ENCODE data around the gene SMOC2. TPM values are rescaled to one million over a fixed set of nuclear protein-coding genes. Genes with fewer than 3 reads are reported as not detected.

SMOC2 gene
- total RNA-seq, 1 experiment from 2014 or later: 2.1 TPM

- Histone ChIP-seq H4K5ac (ENCODE audit: insufficient read length, low read depth, low read length) (no peak overlapping the region), H3K23me2 (ENCODE audit: insufficient read length, low read depth, low read length, poor library complexity, severe bottlenecking) (no peaks in the 10 kb centered on the region), H2BK15ac (ENCODE audit: low read depth, low read length) (no peak overlapping the region), H2AK5ac (ENCODE audit: insufficient read length, low read length) (no peak overlapping the region), H3K79me1 (ENCODE audit: insufficient read depth, low read depth, low read length, poor library complexity, severe bottlenecking) (no peaks in the 10 kb centered on the region), H3K4me1 (ENCODE audit: insufficient read depth, low read length) (no peaks in the 10 kb centered on the region), H2BK120ac (ENCODE audit: low read depth, low read length, poor library complexity, severe bottlenecking) (no peak overlapping the region), H4K8ac (replicated peaks; ENCODE audit: insufficient read length, low read depth, low read length) (no peak overlapping the region), H3K4me2 (ENCODE audit: insufficient read depth, insufficient read length, low read length) (no peak overlapping the region), H2AFZ (ENCODE audit: low read length) (no peak overlapping the region), H4K91ac (ENCODE audit: insufficient read length, low read depth, low read length) (no peak overlapping the region), H3K14ac (ENCODE audit: insufficient read depth, low read length) (no peak overlapping the region), H3K23ac (ENCODE audit: insufficient read length, low read depth, low read length) (no peak overlapping the region), H2BK12ac (ENCODE audit: insufficient read length, low read depth, low read length) (no peak overlapping the region), H3K9me3 (ENCODE audit: control insufficient read depth, low read depth, low read length) (no peaks in the 10 kb centered on the region), H2BK5ac (ENCODE audit: insufficient read length, low read length) (no peak overlapping the region), H3T11ph (ENCODE audit: low read length) (no peak overlapping the region), H3K9ac (ENCODE audit: extremely low read depth, insufficient read length, low read length) (no peak overlapping the region), H2BK20ac (ENCODE audit: low read depth, low read length, poor library complexity, severe bottlenecking) (no peak overlapping the region), H3K27me3 (ENCODE audit: insufficient read depth, low read length) (no peaks in the 10 kb centered on the region), H4K20me1 (ENCODE audit: control insufficient read depth, insufficient read depth, insufficient read length) (no peaks in the 10 kb centered on the region), H3K79me2 (ENCODE audit: insufficient read depth, low read length) (no peaks in the 10 kb centered on the region), H3K18ac (ENCODE audit: insufficient read length, low read depth, low read length) (no peak overlapping the region), H3K56ac (ENCODE audit: insufficient read length, low read depth, low read length) (no peak overlapping the region), H3K27ac (ENCODE audit: insufficient read length, low read depth, low read length) (no peak overlapping the region), H3K4ac (ENCODE audit: low read depth, low read length) (no peak overlapping the region)
- no peak for DNase-seq
- H3K27ac Mint-ChIP-seq: no peak overlapping the region
- no peak for TF ChIP-seq CTCF (conservative IDR thresholded peaks at IDR 0.05)
- H3K36me3 Mint-ChIP-seq (ENCODE audit: insufficient read depth in 1 of 3, low read depth in 3 of 3): no peaks in the 10 kb centered on the region
- no CpG with 5 or more reads among the region's 9 CpGs for WGBS (ENCODE audit: extremely low coverage, insufficient read length, low lambda C conversion rate)
- H3K27me3 Mint-ChIP-seq (ENCODE audit: low read depth): peaks cover 4% of the 10 kb centered on the region; the same call in 1 of the 2 replicates
- H3K9me3 Mint-ChIP-seq: no peaks in the 10 kb centered on the region
- no peak overlapping the region for H3K4me3 Mint-ChIP-seq
- peaks cover 19 to 24% of the 10 kb centered on the region in 2 experiments for H3K4me1 Mint-ChIP-seq
Measured at GRCh38 chr6:168577496-168577895, 136.5 kb downstream of the SMOC2 start.
